GM12865 (cell line): ENCODE results near the gene LPP.

Source experiments
- DNase-seq: peaks from one replicate; pipeline ENCODE4 v3.0.0; 2010; ENCODE audit warnings: low read depth
- H3K4me3 ChIP-seq: 2 replicates; pipeline ENCODE4 v1.5.1; 2011; ENCODE audit warnings: mild to moderate bottlenecking, low read depth, low read length, control low read depth
- TF ChIP-seq, protein P1 (sequence below): IDR thresholded peaks from 2 replicates; pipeline ENCODE4 v1.5.1; 2011; ENCODE audit warnings: low read length, control low read depth, low read depth, inconsistent platforms; ENCODE audit not compliant: insufficient read depth; ENCODE audit errors: missing control alignments

Gene LPP

DNA sequence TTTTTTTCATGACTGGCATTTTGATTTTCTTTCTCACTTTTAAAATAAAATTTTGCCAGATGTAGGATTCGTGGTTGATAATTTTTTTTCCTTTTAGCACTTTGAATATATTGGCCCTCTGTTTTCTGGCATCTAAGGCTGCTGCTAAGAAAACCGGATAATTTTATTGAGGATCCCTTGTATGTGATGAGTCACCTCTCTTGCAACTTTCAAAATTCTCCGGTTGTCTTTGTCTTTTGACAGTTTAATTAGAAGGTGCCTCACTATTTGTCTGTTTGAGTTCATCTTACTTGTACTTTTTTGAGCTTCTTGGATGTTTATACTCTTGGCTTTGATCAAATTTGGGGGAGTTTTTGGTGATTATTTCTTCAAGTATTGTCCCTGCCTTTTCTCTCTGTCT lies 349.7 kb downstream of the LPP start:
- H3K4me3 ChIP-seq, result no peak overlapping the region
- TF ChIP-seq, protein P1, sequence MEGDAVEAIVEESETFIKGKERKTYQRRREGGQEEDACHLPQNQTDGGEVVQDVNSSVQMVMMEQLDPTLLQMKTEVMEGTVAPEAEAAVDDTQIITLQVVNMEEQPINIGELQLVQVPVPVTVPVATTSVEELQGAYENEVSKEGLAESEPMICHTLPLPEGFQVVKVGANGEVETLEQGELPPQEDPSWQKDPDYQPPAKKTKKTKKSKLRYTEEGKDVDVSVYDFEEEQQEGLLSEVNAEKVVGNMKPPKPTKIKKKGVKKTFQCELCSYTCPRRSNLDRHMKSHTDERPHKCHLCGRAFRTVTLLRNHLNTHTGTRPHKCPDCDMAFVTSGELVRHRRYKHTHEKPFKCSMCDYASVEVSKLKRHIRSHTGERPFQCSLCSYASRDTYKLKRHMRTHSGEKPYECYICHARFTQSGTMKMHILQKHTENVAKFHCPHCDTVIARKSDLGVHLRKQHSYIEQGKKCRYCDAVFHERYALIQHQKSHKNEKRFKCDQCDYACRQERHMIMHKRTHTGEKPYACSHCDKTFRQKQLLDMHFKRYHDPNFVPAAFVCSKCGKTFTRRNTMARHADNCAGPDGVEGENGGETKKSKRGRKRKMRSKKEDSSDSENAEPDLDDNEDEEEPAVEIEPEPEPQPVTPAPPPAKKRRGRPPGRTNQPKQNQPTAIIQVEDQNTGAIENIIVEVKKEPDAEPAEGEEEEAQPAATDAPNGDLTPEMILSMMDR, result no peak
- no peak for DNase-seq

DNA sequence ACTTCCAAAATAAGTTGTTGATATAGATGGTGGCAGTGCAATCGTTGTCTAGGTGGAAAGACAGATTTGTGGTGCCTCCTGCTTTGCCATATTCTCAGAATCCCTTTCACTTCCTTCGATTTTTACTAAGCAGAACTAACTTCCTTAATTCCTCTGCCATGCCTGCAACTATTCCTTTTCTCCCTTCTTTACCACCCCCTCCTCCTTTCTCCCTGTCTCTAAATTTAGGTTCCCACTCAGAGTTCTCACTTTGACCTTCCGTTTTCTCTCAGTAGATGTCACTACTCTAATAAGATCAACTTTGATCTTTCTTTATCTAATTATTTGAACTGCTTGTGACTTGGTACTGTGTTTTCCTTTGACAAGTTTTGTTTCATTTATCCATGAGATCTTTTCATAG lies 351.2 kb downstream of the LPP start:
- TF ChIP-seq, protein P1, result no peak
- no peak for DNase-seq
- no peak overlapping the region for H3K4me3 ChIP-seq

DNA sequence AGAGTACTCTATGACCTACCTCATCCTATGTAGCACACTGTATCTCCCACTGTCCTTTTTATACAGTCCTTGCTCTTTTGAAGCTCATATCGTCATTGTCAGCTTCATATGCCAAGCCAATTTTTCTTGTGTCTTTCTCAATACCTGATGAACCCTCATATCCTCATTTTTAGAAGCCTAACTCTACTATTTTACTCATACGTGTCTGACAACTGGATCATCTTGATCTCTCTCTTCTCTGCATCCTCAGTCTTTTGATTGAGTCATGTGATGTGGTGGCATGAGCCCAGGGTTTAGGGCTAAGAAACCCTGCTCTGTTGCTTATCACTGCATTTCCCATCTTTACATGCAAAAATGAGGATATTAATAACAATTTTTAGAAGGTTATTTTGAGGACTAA lies 352.0 kb downstream of the LPP start:
- TF ChIP-seq, protein P1, result no peak
- DNase-seq, result no peak
- H3K4me3 ChIP-seq, result no peak overlapping the region

DNA sequence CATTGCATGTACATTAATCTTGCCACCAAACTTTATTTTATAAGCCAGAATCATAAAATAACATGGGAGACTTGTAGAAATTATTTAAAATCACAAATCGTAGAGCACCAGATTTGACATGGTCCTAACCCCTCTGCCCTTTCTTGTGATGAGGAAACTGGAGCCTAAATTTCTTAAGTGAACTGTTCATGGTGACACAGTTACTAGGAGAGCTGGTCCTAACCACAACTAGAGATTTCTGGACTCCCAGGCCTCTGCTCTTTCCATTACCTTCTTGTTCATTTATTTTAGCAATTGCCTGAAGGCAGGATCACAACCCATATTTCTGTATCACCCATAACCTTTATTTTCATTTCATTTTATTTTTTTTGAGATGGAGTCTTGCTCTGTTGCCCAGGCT lies 352.5 kb downstream of the LPP start:
- DNase-seq, result no peak
- TF ChIP-seq, protein P1, result no peak
- no peak overlapping the region for H3K4me3 ChIP-seq

DNA sequence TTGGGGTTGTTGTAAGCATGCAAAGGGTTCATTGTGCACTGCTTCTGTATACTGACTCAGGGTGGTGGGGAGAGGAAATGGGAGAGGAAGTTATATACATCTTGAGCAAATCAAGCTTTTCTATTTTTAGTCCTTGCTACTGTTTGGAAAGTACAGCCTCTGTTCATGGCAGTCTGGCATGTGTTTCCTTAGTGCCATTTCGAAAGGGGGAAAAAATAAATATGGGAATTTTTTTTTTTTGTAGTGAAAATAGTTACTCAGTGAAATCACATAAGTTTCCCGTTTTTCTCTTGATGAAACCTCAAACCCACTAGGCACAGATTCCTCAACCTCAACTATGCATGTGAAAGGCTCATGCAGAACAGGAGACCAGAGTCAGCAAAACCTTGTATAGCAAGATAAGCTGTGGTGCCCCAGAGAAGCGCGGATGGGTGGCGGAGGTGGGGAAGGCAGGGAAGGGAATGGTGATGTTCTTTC lies 353.3 kb downstream of the LPP start:
- H3K4me3 ChIP-seq, result no peak overlapping the region
- no peak for DNase-seq
- TF ChIP-seq, protein P1, result no peak

DNA sequence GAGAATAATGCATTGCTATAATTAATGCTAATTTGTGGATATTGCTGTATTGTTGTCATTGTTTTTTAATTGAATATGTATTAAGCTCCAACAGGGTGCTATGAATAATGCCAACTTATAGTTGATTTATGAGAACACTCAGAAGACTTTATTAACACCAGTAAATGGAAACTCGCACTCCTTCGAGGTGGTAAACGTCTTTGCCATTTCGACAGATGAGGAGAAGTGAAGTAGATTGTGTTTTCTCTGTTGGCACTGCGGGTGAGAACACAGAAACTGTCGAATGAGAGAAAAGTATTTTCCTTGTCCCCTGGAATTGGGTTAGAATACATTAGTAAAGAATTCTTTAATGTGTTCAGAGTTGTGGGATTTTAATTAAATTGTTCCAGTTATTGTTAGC lies 354.5 kb downstream of the LPP start:
- H3K4me3 ChIP-seq, result no peak overlapping the region
- no peak for DNase-seq
- TF ChIP-seq, protein P1, result no peak

DNA sequence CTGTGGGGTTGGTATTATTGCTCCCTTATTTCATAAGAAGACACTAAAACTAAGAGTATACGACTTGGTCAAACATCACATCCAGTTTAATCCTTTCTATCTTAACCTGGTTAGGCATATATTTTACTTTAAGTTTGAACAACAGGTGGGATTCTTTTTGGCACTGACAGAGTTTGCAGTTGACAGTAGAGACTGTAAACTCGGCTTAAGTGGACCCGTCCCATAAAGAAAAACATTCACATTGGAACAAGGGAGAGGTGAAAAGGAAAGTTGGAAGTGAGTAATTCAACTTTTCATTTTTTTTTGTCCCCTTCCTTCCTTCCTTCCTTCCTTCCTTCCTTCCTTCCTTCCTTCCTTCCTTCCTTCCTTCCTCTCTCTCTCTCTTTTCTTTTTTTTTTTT lies 355.4 kb downstream of the LPP start:
- no peak overlapping the region for H3K4me3 ChIP-seq
- TF ChIP-seq, protein P1, result no peak
- no peak for DNase-seq
